Adrenal gland (tissue), 5 donors: Measurements from ENCODE around the gene ZBTB26.

Source experiments
- POLR2A ChIP-seq, 2 donors: fragments of 450-650 bp; IDR thresholded peaks; one replicate each; pipeline ENCODE4 v1.6.1; 2017; ENCODE audit warnings: antibody characterized with exemption in 2 of 2, mild to moderate bottlenecking in 2 of 2, moderate library complexity in 1 of 2
- TF ChIP-seq, protein P1 (sequence below), 6 experiments: fragments of 450-650 bp in 4 of 6; fragments of 200-600 bp in 2 of 6; sonication (generic) in 1 of 6; IDR thresholded peaks; 1 replicate in 5 of 6; 2 replicates in 1 of 6; pipeline versions ENCODE4 v1.5.1 to v1.8.0; 2016 to 2021; ENCODE audit warnings: antibody characterized with exemption in 6 of 6, mild to moderate bottlenecking in 2 of 6, moderate library complexity in 1 of 6
- donor health status: DM: no; HTN: no; CAD: no.

DNA sequence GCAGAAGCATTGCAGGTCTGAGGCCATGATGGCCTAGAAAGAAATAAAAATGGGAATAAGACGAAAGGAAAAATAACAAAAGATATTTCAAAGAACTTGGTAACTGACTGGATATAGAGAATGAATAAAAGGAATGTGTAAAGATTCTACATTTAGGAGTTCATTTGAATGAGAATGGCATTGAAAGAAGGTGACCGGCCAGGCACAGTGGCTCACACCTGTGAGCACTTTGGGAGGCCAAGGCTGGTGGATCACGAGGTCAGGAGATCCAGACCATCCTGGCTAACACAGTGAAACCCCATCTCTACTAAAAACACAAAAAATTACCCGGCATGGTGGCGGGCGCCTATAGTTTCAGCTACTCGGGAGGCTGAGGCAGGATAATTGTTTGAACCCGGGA is 8.6 kb downstream of the ZBTB26 start:
- TF ChIP-seq, protein P1, sequence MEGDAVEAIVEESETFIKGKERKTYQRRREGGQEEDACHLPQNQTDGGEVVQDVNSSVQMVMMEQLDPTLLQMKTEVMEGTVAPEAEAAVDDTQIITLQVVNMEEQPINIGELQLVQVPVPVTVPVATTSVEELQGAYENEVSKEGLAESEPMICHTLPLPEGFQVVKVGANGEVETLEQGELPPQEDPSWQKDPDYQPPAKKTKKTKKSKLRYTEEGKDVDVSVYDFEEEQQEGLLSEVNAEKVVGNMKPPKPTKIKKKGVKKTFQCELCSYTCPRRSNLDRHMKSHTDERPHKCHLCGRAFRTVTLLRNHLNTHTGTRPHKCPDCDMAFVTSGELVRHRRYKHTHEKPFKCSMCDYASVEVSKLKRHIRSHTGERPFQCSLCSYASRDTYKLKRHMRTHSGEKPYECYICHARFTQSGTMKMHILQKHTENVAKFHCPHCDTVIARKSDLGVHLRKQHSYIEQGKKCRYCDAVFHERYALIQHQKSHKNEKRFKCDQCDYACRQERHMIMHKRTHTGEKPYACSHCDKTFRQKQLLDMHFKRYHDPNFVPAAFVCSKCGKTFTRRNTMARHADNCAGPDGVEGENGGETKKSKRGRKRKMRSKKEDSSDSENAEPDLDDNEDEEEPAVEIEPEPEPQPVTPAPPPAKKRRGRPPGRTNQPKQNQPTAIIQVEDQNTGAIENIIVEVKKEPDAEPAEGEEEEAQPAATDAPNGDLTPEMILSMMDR (IDR thresholded peaks at IDR 0.05) = no peak
- no peak for TF ChIP-seq POLR2A (IDR thresholded peaks at IDR 0.05)
